K562 (cell line): ENCODE results near the gene ADAMTSL2. TPM values are rescaled to one million over a fixed set of nuclear protein-coding genes. Genes with fewer than 3 reads are reported as not detected.

Source experiments
- ATAC-seq: fragments of 200-7000 bp; cut with Tn5 transposase; 3 replicates; pipeline ENCODE4 v1.9.1; 2020; ENCODE audit warnings: moderate library complexity
- BruUV-seq: library from RNA; stranded (reverse); fragments of 400-500 nt; replicated peaks from 2 replicates; lab custom pipeline; 2021; lab: Mats Ljungman, UMichigan
- CTCF ChIA-PET: fragments of 300-600 bp; formaldehyde crosslinking; extraction: SDS; loops from one replicate; lab custom pipeline; 2021; ENCODE audit warnings: low intra/inter-chr PET ratio; lab: Yijun Ruan, JAX
- POLR2A ChIA-PET: fragments of 300-600, 350-650 bp; sonication (Branson Sonifier 250); formaldehyde crosslinking; extraction: SDS; loops from one replicate; lab custom pipeline; 2021; ENCODE audit warnings: antibody characterized with exemption, inconsistent platforms; lab: Yijun Ruan, JAX
- DNase-seq, 4 experiments: peaks; one replicate each; pipeline versions ENCODE4 v3.0.0 to v3.0.0-alpha.2; 2011 to 2018; ENCODE audit warnings: low spot score in 3 of 4, mixed read lengths in 3 of 4; ENCODE audit errors: extremely low read depth in 1 of 4
- FAIRE-seq: peaks from 2 replicates; lab custom pipeline; 2011; peaks lifted over from hg19 to GRCh38; lab: Jason Lieb, UNC
- H2AFZ ChIP-seq: 2 replicates; pipeline ENCODE4 v1.6.0; 2011; ENCODE audit warnings: low read depth, low read length, control low read depth, inconsistent platforms
- H3K27ac ChIP-seq: fragments of 200-600 bp; 3 replicates; pipeline ENCODE4 v1.8.0; 2011; ENCODE audit warnings: low read depth, mild to moderate bottlenecking, control low read depth, inconsistent platforms, low read length, moderate library complexity, mixed read lengths; ENCODE audit errors: extremely low read depth
- H3K27me3 ChIP-seq, 2 experiments: fragments of 300-600 bp in 1 of 2; 2 replicates in 1 of 2; 3 replicates in 1 of 2; pipeline versions ENCODE4 v1.6.0 to v1.8.0; 2011; ENCODE audit warnings: inconsistent platforms in 2 of 2, low read length in 2 of 2, mild to moderate bottlenecking in 1 of 2, mixed read lengths in 1 of 2, moderate library complexity in 1 of 2; ENCODE audit not compliant: control insufficient read depth in 2 of 2, insufficient read depth in 2 of 2
- H3K36me3 ChIP-seq: fragments of 300-600 bp; 3 replicates; pipeline ENCODE4 v1.8.0; 2011; ENCODE audit warnings: mild to moderate bottlenecking, low read length, inconsistent platforms; ENCODE audit not compliant: control insufficient read depth, insufficient read depth
- H3K4me1 ChIP-seq, 2 experiments: fragments of 200-600 bp in 1 of 2; replicated peaks in 1 of 2; 2 replicates in 1 of 2; 3 replicates in 1 of 2; pipeline versions ENCODE4 v1.5.1 to v1.8.0; 2011; ENCODE audit warnings: inconsistent platforms in 2 of 2, low read length in 2 of 2, mild to moderate bottlenecking in 1 of 2, mixed read lengths in 1 of 2, moderate library complexity in 1 of 2; ENCODE audit not compliant: control insufficient read depth in 2 of 2, insufficient read depth in 2 of 2
- H3K4me2 ChIP-seq: 2 replicates; pipeline ENCODE4 v1.6.1; 2011; ENCODE audit warnings: low read length, control low read depth, inconsistent platforms, mixed read lengths; ENCODE audit not compliant: insufficient read depth
- H3K4me3 ChIP-seq: fragments of 200-600 bp; sonication (generic), shearing (Covaris generic); 2 replicates; pipeline ENCODE4 v1.5.1; 2016; ENCODE audit warnings: control low read depth, inconsistent platforms
- H3K79me2 ChIP-seq: fragments of 200-600 bp; 3 replicates; pipeline ENCODE4 v1.8.0; 2011; ENCODE audit warnings: low read length, inconsistent platforms; ENCODE audit not compliant: control insufficient read depth, insufficient read depth
- H3K9ac ChIP-seq, 2 experiments: 2 replicates each; pipeline versions ENCODE4 v1.6.0 to v1.6.1; 2011; ENCODE audit warnings: low read depth in 2 of 2, low read length in 2 of 2, control low read depth in 1 of 2, inconsistent platforms in 1 of 2, mild to moderate bottlenecking in 1 of 2, mixed read lengths in 1 of 2; ENCODE audit not compliant: insufficient read depth in 1 of 2
- H3K9me1 ChIP-seq: one replicate; pipeline ENCODE4 v1.6.0; 2011; ENCODE audit warnings: inconsistent platforms, mild to moderate bottlenecking, low read length, moderate library complexity; ENCODE audit not compliant: control insufficient read depth, insufficient read depth
- H3K9me3 ChIP-seq: replicated peaks from 2 replicates; pipeline ENCODE4 v1.5.1; 2011; ENCODE audit warnings: low read depth, low read length, inconsistent platforms; ENCODE audit not compliant: control insufficient read depth, insufficient read depth
- H4K20me1 ChIP-seq: replicated peaks from 2 replicates; pipeline ENCODE4 v1.6.1; 2011; ENCODE audit warnings: low read length, inconsistent platforms, mixed read lengths; ENCODE audit not compliant: control insufficient read depth, insufficient read depth
- MEF2D ChIP-seq: conservative IDR thresholded peaks from 2 replicates; pipeline ENCODE4 v1.6.1; 2016; ENCODE audit warnings: low read depth, missing genetic modification characterization, missing compliant biosample characterization
- RBFOX2 ChIP-seq: fragments of 200-400 bp; formaldehyde crosslinking; IDR thresholded peaks from 2 replicates; pipeline ENCODE4 v1.6.1; 2017; ENCODE audit warnings: low read depth, mild to moderate bottlenecking, low read length, moderate library complexity
- SMARCE1 ChIP-seq: fragments of 450-650 bp; IDR thresholded peaks from 2 replicates; pipeline ENCODE4 v1.7.1; 2016; ENCODE audit warnings: mild to moderate bottlenecking
- TEAD4 ChIP-seq, 2 experiments: sonication (generic) in 1 of 2; formaldehyde crosslinking in 1 of 2; IDR thresholded peaks; 2 replicates each; pipeline versions ENCODE4 v1.6.1 to v1.8.0; 2012 to 2022; ENCODE audit warnings: borderline replicate concordance in 1 of 2, inconsistent platforms in 1 of 2, low read length in 1 of 2, mild to moderate bottlenecking in 1 of 2, missing genetic modification reagents in 1 of 2
- WGBS: fragments of 100-300 bp; shearing (Covaris generic); methylation state at CpG from one replicate; pipeline ENCODE4 v1.1.6; 2016; ENCODE audit warnings: low coverage, mixed read lengths; ENCODE audit not compliant: insufficient coverage; ENCODE audit errors: missing lambda C conversion rate; 5-methylcytosine and 5-hydroxymethylcytosine counted together
- in situ Hi-C: fragments of 300-500 bp; cut with MboI; formaldehyde crosslinking; loops from 4 replicates; pipeline ENCODE4 v1.15.0; 2018; ENCODE audit warnings: inconsistent platforms, mixed read lengths
- intact Hi-C: fragments of 100-400 bp; cut with micrococcal nuclease; formaldehyde crosslinking; loops from 2 replicates; pipeline ENCODE4 v1.14.2; 2022
- polyA plus RNA-seq, 8 experiments: library from polyadenylated mRNA; depleted of rRNA in 4 of 8; stranded (reverse) in 5 of 8; unstranded in 3 of 8; fragments of >200 nt; fragmentation: Nextera tagmentation in 2 of 8; fragmentation: Illumina TruSeq in 1 of 8; extraction: Ambion mirVana in 2 of 8; extraction: Trizol in 1 of 8; gene quantifications; 2 replicates each; pipeline versions ENCODE4 v1.2.1 to v1.2.3, GENCODE V29; 2011 to 2014; ENCODE audit warnings: inconsistent platforms in 1 of 8, missing spikeins in 1 of 8
- total RNA-seq, 7 experiments: library from RNA; depleted of rRNA in 6 of 7; stranded (reverse); fragments of >200 nt in 6 of 7; fragmentation: Illumina TruSeq in 2 of 7; extraction: Trizol in 2 of 7; gene quantifications; 2 replicates each; pipeline versions ENCODE4 v1.2.1 to v1.2.3, GENCODE V29; 2011 to 2021; ENCODE audit warnings: low replicate concordance in 1 of 7
- TF ChIP-seq, protein P1 (sequence below), 2 experiments: fragments of 450-650 bp in 1 of 2; sonication (generic) in 1 of 2; formaldehyde crosslinking in 1 of 2; IDR thresholded peaks in 1 of 2; conservative IDR thresholded peaks in 1 of 2; 2 replicates each; pipeline versions ENCODE4 v1.6.1 to v1.8.1; 2016 to 2023; ENCODE audit warnings: mild to moderate bottlenecking in 2 of 2, moderate library complexity in 2 of 2, inconsistent platforms in 1 of 2, missing genetic modification reagents in 1 of 2

Gene ADAMTSL2
- total and polyA plus RNA-seq, 9 of the 15 experiments (the other 6 are each of a cell fraction or from before 2014, with no cell fraction given): 0.04 TPM; not detected in 8

GRCh38 chr9:133583586-133583985 lies 49.1 kb downstream of the ADAMTSL2 start:
- TF ChIP-seq MEF2D (tag) (no peak), SMARCE1 (no peak), TEAD4 (IDR thresholded peaks at IDR 0.05; ENCODE audit: low read length) (no peak), TEAD4 (CRISPR knock-in tag; IDR thresholded peaks at IDR 0.05; ENCODE audit: borderline replicate concordance) (no peak), RBFOX2 (no peak)
- TF ChIP-seq, protein P1, sequence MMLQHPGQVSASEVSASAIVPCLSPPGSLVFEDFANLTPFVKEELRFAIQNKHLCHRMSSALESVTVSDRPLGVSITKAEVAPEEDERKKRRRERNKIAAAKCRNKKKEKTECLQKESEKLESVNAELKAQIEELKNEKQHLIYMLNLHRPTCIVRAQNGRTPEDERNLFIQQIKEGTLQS (IDR thresholded peaks at IDR 0.05): no peak
- TF ChIP-seq, protein P1 (CRISPR knock-in tag; conservative IDR thresholded peaks at IDR 0.05): no peak
- H3K4me3 ChIP-seq: no peak overlapping the region
- no peaks in the 10 kb centered on the region for H3K79me2 ChIP-seq
- peaks cover 0 to 14% of the 10 kb centered on the region in 2 experiments; a peak in 2 of 5 replicates for H3K4me1 ChIP-seq
- ChIA-PET CTCF (no interaction called here), POLR2A (interaction anchor here (0.8 kb wide), 1 partner anchor 60 kb away, joined by 3 read pairs; no protein-coding TSS in a partner anchor)
- no peak for FAIRE-seq
- WGBS: 17% methylated on average over 11 of the region's 23 CpGs
- H3K36me3 ChIP-seq: no peaks in the 10 kb centered on the region
- H3K9me1 ChIP-seq: no peaks in the 10 kb centered on the region
- no TSS peak for BruUV-seq
- no peak overlapping the region for H3K27ac ChIP-seq
- intact Hi-C loops: no loop called here
- no peak overlapping the region for H3K9ac ChIP-seq
- peaks cover 5% of the 10 kb centered on the region for H4K20me1 ChIP-seq
- H3K27me3 ChIP-seq: peaks cover 33 to 77% of the 10 kb centered on the region in 2 experiments; a peak in 4 of 5 replicates
- H3K4me2 ChIP-seq: no peak overlapping the region
- H3K9me3 ChIP-seq: peaks cover 3% of the 10 kb centered on the region
- DNase-seq: no peak
- ATAC-seq: no peak
- H2AFZ ChIP-seq: no peak overlapping the region
- in situ Hi-C loops: no loop called here
